ENCODE measurements around the gene FBXO17.

- TF ChIP-seq CTCF (conservative IDR thresholded peaks at IDR 0.05; ENCODE audit: low read length) = no peak
- TF ChIP-seq EZH2phosphoT487 (IDR thresholded peaks at IDR 0.05; ENCODE audit: borderline replicate concordance) = no peak
Measured at GRCh38 chr19:38910488-38910887, 65.1 kb downstream of the FBXO17 start.
